HepG2 (cell line): ENCODE results near the gene SLC16A13. TPM values are rescaled to one million over a fixed set of nuclear protein-coding genes. Genes with fewer than 3 reads are reported as not detected.

Experiments
- ATAC-seq: fragments of 200-7000 bp; cut with Tn5 transposase; 3 replicates; pipeline ENCODE4 v1.9.1; 2020; ENCODE audit warnings: mild to moderate bottlenecking, moderate library complexity
- BruUV-seq: library from RNA; stranded (reverse); fragments of 400-500 nt; replicated peaks from 2 replicates; lab custom pipeline; 2021; lab: Mats Ljungman, UMichigan
- CTCF ChIA-PET: fragments of 300-600 bp; formaldehyde crosslinking; extraction: SDS; loops from one replicate; lab custom pipeline; 2021; ENCODE audit warnings: low total read pairs, inconsistent platforms, low intra/inter-chr PET ratio; lab: Yijun Ruan, JAX
- POLR2A ChIA-PET: fragments of 350-600 bp; sonication (Branson Sonifier 250); formaldehyde crosslinking; loops from one replicate; lab custom pipeline; 2020; ENCODE audit warnings: antibody characterized with exemption, inconsistent platforms; lab: Yijun Ruan, JAX
- DNase-seq: peaks from one replicate; pipeline ENCODE4 v3.0.0-alpha.2; 2015; ENCODE audit warnings: low spot score
- FAIRE-seq: peaks from 3 replicates; lab custom pipeline; 2011; peaks lifted over from hg19 to GRCh38; lab: Jason Lieb, UNC
- H2AFZ ChIP-seq: one replicate; pipeline ENCODE4 v1.6.1; 2011; ENCODE audit warnings: low read length, inconsistent platforms
- H3K27ac ChIP-seq: fragments of 300-600 bp; 3 replicates; pipeline ENCODE4 v1.8.0; 2011; ENCODE audit warnings: mixed run types, mild to moderate bottlenecking, mixed read lengths, low read length, inconsistent platforms; ENCODE audit not compliant: insufficient read depth; ENCODE audit errors: extremely low read length
- H3K27me3 ChIP-seq, 2 experiments: fragments of 200-600 bp in 1 of 2; 2 replicates in 1 of 2; 3 replicates in 1 of 2; pipeline versions ENCODE4 v1.6.0 to v1.8.0; 2011; ENCODE audit warnings: low read length in 2 of 2, mild to moderate bottlenecking in 2 of 2, moderate library complexity in 2 of 2, inconsistent platforms in 1 of 2; ENCODE audit not compliant: insufficient read depth in 2 of 2, control insufficient read depth in 1 of 2
- H3K36me3 ChIP-seq, 2 experiments: fragments of 200-600 bp in 1 of 2; replicated peaks in 1 of 2; 2 replicates in 1 of 2; 3 replicates in 1 of 2; pipeline versions ENCODE4 v1.5.1 to v1.8.0; 2011; ENCODE audit warnings: low read length in 2 of 2, inconsistent platforms in 1 of 2; ENCODE audit not compliant: insufficient read depth in 2 of 2, control insufficient read depth in 1 of 2
- H3K4me1 ChIP-seq: 2 replicates; pipeline ENCODE4 v1.5.1; 2012; ENCODE audit warnings: low read length, inconsistent platforms; ENCODE audit not compliant: insufficient read depth
- H3K4me2 ChIP-seq: 2 replicates; pipeline ENCODE4 v1.6.0; 2011; ENCODE audit warnings: low read depth, low read length, inconsistent platforms
- H3K4me3 ChIP-seq, 3 experiments: fragments of 200-600 bp in 1 of 3; sonication (generic), shearing (Covaris generic) in 1 of 3; replicated peaks in 1 of 3; 2 replicates each; pipeline ENCODE4 v1.5.1; 2011 to 2016; ENCODE audit warnings: low read length in 3 of 3, inconsistent platforms in 2 of 3, low read depth in 2 of 3, mild to moderate bottlenecking in 2 of 3, control low read depth in 1 of 3, mixed read lengths in 1 of 3; ENCODE audit not compliant: insufficient read depth in 1 of 3
- H3K79me2 ChIP-seq: one replicate; pipeline ENCODE4 v1.6.1; 2011; ENCODE audit warnings: low read length, inconsistent platforms; ENCODE audit not compliant: insufficient read depth
- H3K9ac ChIP-seq: 2 replicates; pipeline ENCODE4 v1.6.0; 2011; ENCODE audit warnings: mild to moderate bottlenecking, low read depth, low read length, inconsistent platforms; ENCODE audit not compliant: insufficient read depth
- H3K9me3 ChIP-seq: 2 replicates; pipeline ENCODE4 v1.5.1; 2012; ENCODE audit warnings: mild to moderate bottlenecking, low read length
- H4K20me1 ChIP-seq: 2 replicates; pipeline ENCODE4 v1.6.0; 2011; ENCODE audit warnings: inconsistent platforms, mild to moderate bottlenecking, low read length, moderate library complexity; ENCODE audit not compliant: insufficient read depth
- CEBPG ChIP-seq: IDR thresholded peaks from 2 replicates; pipeline ENCODE4 v1.6.1; 2016
- EP300 ChIP-seq, 3 experiments: sonication (generic) in 1 of 3; formaldehyde crosslinking in 1 of 3; IDR thresholded peaks; 2 replicates each; pipeline versions ENCODE4 v1.5.1 to v1.6.1; 2011 to 2020; ENCODE audit warnings: low read depth in 2 of 3, low read length in 2 of 3, borderline replicate concordance in 1 of 3, improper control_type of control experiment in 1 of 3, mild to moderate bottlenecking in 1 of 3, missing genetic modification reagents in 1 of 3, moderate library complexity in 1 of 3
- HNF1A ChIP-seq, 2 experiments: sonication (generic) in 1 of 2; formaldehyde crosslinking in 1 of 2; IDR thresholded peaks; 2 replicates each; pipeline versions ENCODE4 v1.4.0 to v1.6.1; 2016 to 2020; ENCODE audit warnings: borderline replicate concordance in 1 of 2, low read depth in 1 of 2, mild to moderate bottlenecking in 1 of 2, missing genetic modification reagents in 1 of 2
- HNRNPUL1 ChIP-seq: fragments of 200-400 bp; formaldehyde crosslinking; IDR thresholded peaks from 2 replicates; pipeline ENCODE4 v1.6.1; 2017; ENCODE audit warnings: low read depth, mild to moderate bottlenecking, low read length, moderate library complexity
- KDM5A ChIP-seq: fragments of 200-600 bp; sonication (generic); IDR thresholded peaks from 2 replicates; pipeline ENCODE4 v1.7.0; 2018; ENCODE audit warnings: antibody characterized with exemption, mild to moderate bottlenecking, low read length, borderline replicate concordance
- PAWR ChIP-seq: sonication (generic); formaldehyde crosslinking; IDR thresholded peaks from 2 replicates; pipeline ENCODE4 v1.4.0; 2020; ENCODE audit warnings: missing genetic modification reagents, mild to moderate bottlenecking, borderline replicate concordance
- ZFP91 ChIP-seq: sonication (generic); formaldehyde crosslinking; IDR thresholded peaks from 2 replicates; pipeline ENCODE4 v1.9.0; 2022; ENCODE audit warnings: missing genetic modification reagents, mild to moderate bottlenecking, borderline replicate concordance
- ZNF350 ChIP-seq: sonication (generic); formaldehyde crosslinking; IDR thresholded peaks from 2 replicates; pipeline ENCODE4 v1.4.0; 2020; ENCODE audit warnings: mild to moderate bottlenecking, low read depth, missing genetic modification reagents, borderline replicate concordance
- ZNF576 ChIP-seq: sonication (generic); formaldehyde crosslinking; IDR thresholded peaks from 2 replicates; pipeline ENCODE4 v1.4.0; 2020; ENCODE audit warnings: mild to moderate bottlenecking, missing genetic modification reagents
- WGBS: methylation state at CpG from one replicate; pipeline ENCODE4 v1.1.6; 2017; ENCODE audit warnings: low lambda C conversion rate; 5-methylcytosine and 5-hydroxymethylcytosine counted together
- in situ Hi-C: cut with HindIII; loops from 2 replicates; pipeline ENCODE4 v1.10.0; 2017; ENCODE audit warnings: low pct_unique_long_range_greater_than_20kb; ENCODE audit not compliant: extremely low pct_ligation_motif_present
- intact Hi-C: fragments of 100-400 bp; cut with micrococcal nuclease; formaldehyde crosslinking; loops from one replicate; pipeline ENCODE4 v1.10.0; 2022; ENCODE audit not compliant: unreplicated experiment
- polyA plus RNA-seq, 8 experiments: library from polyadenylated mRNA; depleted of rRNA in 3 of 8; stranded (reverse) in 7 of 8; unstranded in 1 of 8; fragments of >200 nt; fragmentation: Illumina TruSeq in 4 of 8; extraction: Trizol in 4 of 8; gene quantifications; 2 replicates each; pipeline versions ENCODE4 v1.2.1 to v1.2.3, GENCODE V29; 2011 to 2016; ENCODE audit warnings: low read depth in 4 of 8, missing spikeins in 1 of 8, mixed read lengths in 1 of 8; ENCODE audit not compliant: insufficient read depth in 1 of 8
- total RNA-seq, 5 experiments: library from RNA; depleted of rRNA; stranded (reverse); fragments of >200 nt; fragmentation: Illumina TruSeq; extraction: Trizol; gene quantifications; 2 replicates each; pipeline ENCODE4 v1.2.3, GENCODE V29; 2016; ENCODE audit warnings: low read depth in 1 of 5

SLC16A13 gene
- total and polyA plus RNA-seq, 2 of the 13 experiments (the other 11 are each of a cell fraction or from before 2014, with no cell fraction given): 2.2 to 3.0 TPM

- TF ChIP-seq ZNF350 (CRISPR knock-in tag) (no peak), PAWR (CRISPR knock-in tag) (no peak)
These were observed 7.8 kb downstream of the SLC16A13 start, which contains the start of gene SLC16A11 (continued) for GRCh38 chr17:7043497-7044198.

GRCh38 chr17:7045492-7046126, 9.8 kb downstream of the SLC16A13 start:
- peak overlapping the region; percentile 52 to 79 (median 61) for H3K4me3 ChIP-seq
- H2AFZ ChIP-seq: no peak overlapping the region
- H3K9ac ChIP-seq: 0 out of 2 replicates have a peak overlapping the region, but pooled peaks have one; percentile 65
- DNase-seq: peak; percentile 80
- no peaks in the 10 kb centered on the region for H4K20me1 ChIP-seq
- no peaks in the 10 kb centered on the region for H3K36me3 ChIP-seq
- POLR2A ChIA-PET: interaction anchor here (0.7 to 4.6 kb wide), 31 partner anchors 9 to 813 kb away, joined by 3 to 71 read pairs (median 5); partner anchors contain the start of genes ACADVL, ASGR1, ASGR2 and DLG4
- peak overlapping the region; percentile 73 for H3K27ac ChIP-seq
- CTCF ChIA-PET: interaction anchor here (0.6 to 2.7 kb wide), 8 partner anchors 88 to 300 kb away, joined by 3 to 31 read pairs (median 4); no protein-coding TSS in a partner anchor
- in situ Hi-C loops (loop anchor here (10.0 kb wide), 1 partner anchor 239 kb away; the partner anchor contains the start of gene SLC2A4), intact Hi-C loops (loop anchor here (2.0 to 5.0 kb wide), 2 partner anchors 133 to 307 kb away; partner anchors contain the start of genes ASGR1 and KCTD11)
- H3K4me2 ChIP-seq: peak overlapping the region; percentile 94
- H3K79me2 ChIP-seq: no peaks in the 10 kb centered on the region
- H3K4me1 ChIP-seq: peaks cover 50% of the 10 kb centered on the region
- peak; percentile 63 for FAIRE-seq
- peak; percentile 42 for ATAC-seq
- H3K9me3 ChIP-seq: no peaks in the 10 kb centered on the region
- no peaks in the 10 kb centered on the region; a peak in 1 of 5 replicates for H3K27me3 ChIP-seq
- BruUV-seq: no TSS peak
- WGBS: 3% methylated on average over 4 of the region's 5 CpGs
- TF ChIP-seq KDM5A (peak; percentile 72; the same call in 1 of the 2 replicates), HNRNPUL1 (peak; percentile 73; the same call in 1 of the 2 replicates), ZFP91 (CRISPR knock-in tag) (no peak), EP300 (IDR thresholded peaks at IDR 0.05; ENCODE audit: low read depth in 2 of 2, low read length in 2 of 2) (0 out of 4 replicates have a peak, but pooled peaks of 1 of the 2 experiments have one; percentile 21), EP300 (CRISPR knock-in tag; IDR thresholded peaks at IDR 0.05; ENCODE audit: borderline replicate concordance) (no peak), CEBPG (CRISPR knock-in tag) (peak; percentile 67), HNF1A (IDR thresholded peaks at IDR 0.05; ENCODE audit: low read depth) (peak; percentile 90; the same call in 1 of the 2 replicates), HNF1A (CRISPR knock-in tag; IDR thresholded peaks at IDR 0.05; ENCODE audit: borderline replicate concordance) (peak; percentile 76; the same call in 1 of the 2 replicates), ZNF576 (CRISPR knock-in tag) (no peak)
